Gastrocnemius medialis (tissue), 4 donors: Measurements from ENCODE around the gene WSB2. TPM values are rescaled to one million over a fixed set of nuclear protein-coding genes. Genes with fewer than 3 reads are reported as not detected.
A peak's percentile ranks its signal among the peaks of the same experiment; 100 is the strongest.

Experiments
- ATAC-seq, 2 donors: fragments of 150-250 bp; one replicate each; pipeline ENCODE4 v1.9.1; 2016
- DNase-seq, 2 donors: peaks; one replicate each; pipeline ENCODE4 v3.0.0-alpha.2; 2019
- H3K27ac ChIP-seq, 4 donors: fragments of 200-600 bp; sonication (generic); 1 replicate in 1 of 4; 2 replicates in 3 of 4; pipeline ENCODE4 v1.5.1; 2016 to 2018; ENCODE audit warnings: mild to moderate bottlenecking in 2 of 4, moderate library complexity in 1 of 4
- H3K27me3 ChIP-seq, 3 donors: fragments of 200-600 bp; sonication (generic) in 2 of 3; 1 replicate in 1 of 3; 2 replicates in 2 of 3; pipeline versions ENCODE4 v1.5.1 to v1.6.0; 2016 to 2019; ENCODE audit warnings: mild to moderate bottlenecking in 1 of 3, moderate library complexity in 1 of 3
- H3K36me3 ChIP-seq, 2 donors: fragments of 200-600 bp; sonication (generic) in 1 of 2; one replicate each; pipeline ENCODE4 v1.5.1; 2017 to 2018
- H3K4me1 ChIP-seq, 2 donors: fragments of 200-600 bp; sonication (generic) in 1 of 2; one replicate each; pipeline ENCODE4 v1.5.1; 2016 to 2017; ENCODE audit warnings: mild to moderate bottlenecking in 2 of 2
- H3K4me3 ChIP-seq, 4 donors: fragments of 200-600 bp; sonication (generic) in 3 of 4; 1 replicate in 1 of 4; 2 replicates in 3 of 4; pipeline ENCODE4 v1.5.1; 2016 to 2019; ENCODE audit warnings: mild to moderate bottlenecking in 2 of 4
- H3K9me3 ChIP-seq, 3 donors: fragments of 200-600 bp; sonication (generic) in 2 of 3; 1 replicate in 1 of 3; 2 replicates in 2 of 3; pipeline ENCODE4 v1.5.1; 2016 to 2019
- POLR2A ChIP-seq, 2 donors: fragments of 450-650 bp; IDR thresholded peaks; one replicate each; pipeline ENCODE4 v1.6.1; 2017; ENCODE audit warnings: antibody characterized with exemption in 2 of 2, mild to moderate bottlenecking in 2 of 2, moderate library complexity in 2 of 2
- in situ Hi-C, 4 donors: fragments of 200-750 bp; cut with MboI; loops; one replicate each; pipeline versions ENCODE4 v1.15.0 to v1.8.0; 2017; ENCODE audit warnings: low sequenced_read_pairs in 4 of 4
- intact Hi-C: fragments of 100-400 bp; cut with DNase I; formaldehyde crosslinking; loops from one replicate; pipeline ENCODE4 v1.15.1; 2023; ENCODE audit warnings: low total_unique reads
- total RNA-seq, 4 donors: library from RNA; depleted of rRNA; stranded (reverse); fragments of >200 nt; gene quantifications; one replicate each; pipeline versions ENCODE4 v1.1.0 to v1.2.3, GENCODE V29; 2016
- TF ChIP-seq, protein P1 (sequence below), 5 experiments: fragments of 450-650 bp in 3 of 5; fragments of 200-600 bp in 2 of 5; sonication (generic) in 2 of 5; IDR thresholded peaks in 4 of 5; conservative IDR thresholded peaks in 1 of 5; 1 replicate in 4 of 5; 2 replicates in 1 of 5; pipeline ENCODE4 v1.5.1; 2016 to 2019; ENCODE audit warnings: antibody characterized with exemption in 5 of 5, mild to moderate bottlenecking in 3 of 5, moderate library complexity in 3 of 5

WSB2 gene
- total RNA-seq, 4 donors from 2014 or later = 83.5 to 133 (median 93.5) TPM

- Histone ChIP-seq H3K27ac (peak overlapping the region; percentile 92 to 96 (median 96)), H3K36me3 (no peaks in the 10 kb centered on the region), H3K27me3 (no peaks in the 10 kb centered on the region), H3K4me1 (peaks cover 30 to 33% of the 10 kb centered on the region in 2 donors), H3K9me3 (no peaks in the 10 kb centered on the region), H3K4me3 (peak overlapping the region; percentile 82 to 94 (median 87))
- intact Hi-C loops (loop anchor here (2.0 to 5.0 kb wide), 5 partner anchors 44 to 314 kb away; partner anchors contain the start of genes PEBP1, RFC5 and VSIG10), in situ Hi-C loops (no loop called here)
- ATAC-seq (peak; percentile 48 to 49), DNase-seq (peak in 1 of 2 donors; percentile 40)
- TF ChIP-seq POLR2A (IDR thresholded peaks at IDR 0.05) = peak in 1 of 2 donors; percentile 1
- TF ChIP-seq, protein P1, sequence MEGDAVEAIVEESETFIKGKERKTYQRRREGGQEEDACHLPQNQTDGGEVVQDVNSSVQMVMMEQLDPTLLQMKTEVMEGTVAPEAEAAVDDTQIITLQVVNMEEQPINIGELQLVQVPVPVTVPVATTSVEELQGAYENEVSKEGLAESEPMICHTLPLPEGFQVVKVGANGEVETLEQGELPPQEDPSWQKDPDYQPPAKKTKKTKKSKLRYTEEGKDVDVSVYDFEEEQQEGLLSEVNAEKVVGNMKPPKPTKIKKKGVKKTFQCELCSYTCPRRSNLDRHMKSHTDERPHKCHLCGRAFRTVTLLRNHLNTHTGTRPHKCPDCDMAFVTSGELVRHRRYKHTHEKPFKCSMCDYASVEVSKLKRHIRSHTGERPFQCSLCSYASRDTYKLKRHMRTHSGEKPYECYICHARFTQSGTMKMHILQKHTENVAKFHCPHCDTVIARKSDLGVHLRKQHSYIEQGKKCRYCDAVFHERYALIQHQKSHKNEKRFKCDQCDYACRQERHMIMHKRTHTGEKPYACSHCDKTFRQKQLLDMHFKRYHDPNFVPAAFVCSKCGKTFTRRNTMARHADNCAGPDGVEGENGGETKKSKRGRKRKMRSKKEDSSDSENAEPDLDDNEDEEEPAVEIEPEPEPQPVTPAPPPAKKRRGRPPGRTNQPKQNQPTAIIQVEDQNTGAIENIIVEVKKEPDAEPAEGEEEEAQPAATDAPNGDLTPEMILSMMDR (IDR thresholded peaks at IDR 0.05 in 4 of 5, conservative IDR thresholded peaks at IDR 0.05 in 1 of 5) = no peak
Observed at GRCh38 chr12:118060301-118061010, 523 bp downstream of the WSB2 start.

DNA sequence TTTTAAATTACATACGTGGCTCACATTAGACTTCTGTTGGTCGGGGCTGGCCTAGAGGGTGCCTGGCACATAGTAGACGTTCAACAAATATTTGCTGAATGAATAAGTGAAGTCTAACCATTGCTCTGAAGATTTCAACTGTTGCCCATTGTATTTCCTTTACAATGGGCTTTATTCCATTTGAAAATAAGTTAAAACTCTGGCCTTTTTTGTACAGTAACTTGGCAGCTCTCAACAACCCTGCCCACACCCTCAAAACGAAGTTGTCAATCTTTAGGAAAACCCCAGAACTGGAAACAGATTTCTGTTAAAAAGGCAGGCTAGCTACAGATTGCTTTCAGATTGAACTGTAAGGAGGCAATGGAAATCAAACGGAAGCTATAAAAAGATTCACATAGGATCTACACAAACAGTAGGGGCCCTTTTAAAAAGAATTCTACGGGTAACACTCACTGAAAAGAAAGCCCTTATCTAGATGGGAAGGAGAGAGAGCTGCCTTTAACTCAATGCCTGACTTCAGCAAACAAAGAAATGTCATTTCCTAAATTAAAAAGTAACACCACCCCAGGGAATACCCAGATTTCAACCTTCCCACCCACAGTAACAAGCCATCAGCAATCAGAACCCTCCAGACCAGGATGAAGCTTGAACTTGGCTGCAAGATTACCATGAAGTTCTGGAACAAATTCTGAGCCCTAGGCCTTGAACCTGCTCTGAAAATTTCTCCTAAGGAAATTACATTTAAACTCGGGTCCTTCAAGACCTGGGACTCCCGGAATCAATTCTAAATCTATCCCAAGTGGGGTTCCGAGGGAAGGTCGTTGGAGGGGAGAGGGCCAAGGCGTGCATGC is 1.4 kb downstream of the WSB2 start:
- H3K9me3 ChIP-seq = no peaks in the 10 kb centered on the region
- H3K4me1 ChIP-seq = peaks cover 38% of the 10 kb centered on the region in 2 donors
- TF ChIP-seq, protein P1 (IDR thresholded peaks at IDR 0.05 in 4 of 5, conservative IDR thresholded peaks at IDR 0.05 in 1 of 5) = no peak
- no peak for TF ChIP-seq POLR2A (IDR thresholded peaks at IDR 0.05)
- intact Hi-C loops (loop anchor here (2.0 to 5.0 kb wide), 5 partner anchors 43 to 315 kb away; partner anchors contain the start of genes PEBP1, RFC5 and VSIG10), in situ Hi-C loops (no loop called here)
- no peaks in the 10 kb centered on the region for H3K27me3 ChIP-seq
- H3K27ac ChIP-seq = peak overlapping the region; percentile 92 to 96 (median 96)
- H3K4me3 ChIP-seq = peak overlapping the region; percentile 82 to 94 (median 87)
- DNase-seq = no peak
- peak in 1 of 2 donors; percentile 3 for ATAC-seq
- no peaks in the 10 kb centered on the region for H3K36me3 ChIP-seq

DNA sequence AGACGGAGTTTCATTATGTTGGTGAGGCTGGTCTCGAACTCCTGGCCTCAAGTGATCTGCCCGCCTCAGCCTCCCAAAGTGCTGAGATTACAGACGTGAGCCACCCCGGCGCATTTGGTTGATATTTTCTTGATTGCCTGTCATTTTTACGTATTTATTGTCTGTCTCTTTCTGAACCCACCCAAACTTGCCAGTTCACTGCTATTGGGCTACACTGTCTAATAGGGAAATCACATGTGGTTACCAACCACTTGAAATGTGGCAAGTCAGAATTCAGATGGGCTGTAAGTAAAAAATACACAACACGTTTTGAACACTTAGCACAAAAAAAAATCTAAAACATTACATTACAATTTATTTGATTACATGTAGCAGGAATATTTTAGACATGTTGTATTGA is 2.1 kb downstream of the WSB2 start:
- intact Hi-C loops = no loop called here
- Histone ChIP-seq H3K36me3 (no peaks in the 10 kb centered on the region), H3K9me3 (no peaks in the 10 kb centered on the region), H3K4me3 (no peak overlapping the region), H3K27me3 (no peaks in the 10 kb centered on the region), H3K4me1 (peaks cover 42 to 44% of the 10 kb centered on the region in 2 donors), H3K27ac (peak overlapping the region; percentile 92 to 96 (median 96))
- TF ChIP-seq, protein P1 (IDR thresholded peaks at IDR 0.05 in 4 of 5, conservative IDR thresholded peaks at IDR 0.05 in 1 of 5) = no peak
- TF ChIP-seq POLR2A (IDR thresholded peaks at IDR 0.05) = no peak
- in situ Hi-C loops = no loop called here
- ATAC-seq (no peak), DNase-seq (no peak)

DNA sequence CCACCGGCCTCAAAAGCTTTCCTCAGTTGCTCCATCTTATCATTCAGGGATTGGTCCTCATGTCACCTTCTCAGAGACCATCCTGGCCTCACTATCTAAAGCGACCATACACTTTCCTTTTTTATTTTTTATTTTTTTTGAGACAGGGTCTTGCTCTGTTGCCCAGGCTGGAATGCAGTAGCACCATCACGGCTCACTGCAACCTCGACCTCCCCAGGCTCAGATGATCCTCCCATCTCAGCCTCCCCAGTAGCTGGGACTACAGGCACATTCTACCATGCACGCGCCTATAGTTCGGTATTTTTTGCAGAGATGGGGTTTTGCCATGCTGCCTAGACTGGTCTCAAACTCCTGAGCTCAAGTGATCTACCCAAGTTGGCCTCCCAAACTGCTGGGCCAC is 2.8 kb downstream of the WSB2 start:
- in situ Hi-C loops = no loop called here
- no peaks in the 10 kb centered on the region for H3K36me3 ChIP-seq
- H3K27me3 ChIP-seq = no peaks in the 10 kb centered on the region
- TF ChIP-seq, protein P1 (IDR thresholded peaks at IDR 0.05 in 4 of 5, conservative IDR thresholded peaks at IDR 0.05 in 1 of 5) = no peak
- no peak for TF ChIP-seq POLR2A (IDR thresholded peaks at IDR 0.05)
- no peaks in the 10 kb centered on the region for H3K9me3 ChIP-seq
- ATAC-seq (no peak), DNase-seq (no peak)
- peak overlapping the region in 1 of 4 donors; percentile 96 for H3K27ac ChIP-seq
- intact Hi-C loops = no loop called here
- no peak overlapping the region for H3K4me3 ChIP-seq
- H3K4me1 ChIP-seq = peaks cover 46 to 51% of the 10 kb centered on the region in 2 donors
